ENCODE results near the gene IL5.

- no peak for TF ChIP-seq CTCF (conservative IDR thresholded peaks at IDR 0.05 in 1 of 2, IDR thresholded peaks at IDR 0.05 in 1 of 2; ENCODE audit: low read depth in 1 of 2, low read length in 2 of 2)
- TF ChIP-seq EZH2 (IDR thresholded peaks at IDR 0.05; ENCODE audit: low read length, missing control alignments): no peak
These were observed 37.7 kb downstream of the IL5 start for GRCh38 chr5:132505641-132506040.

All from fibroblast of lung (primary cell).